ENCODE data around the gene SPAG17. TPM values are rescaled to one million over a fixed set of nuclear protein-coding genes. Genes with fewer than 3 reads are reported as not detected.
A peak's percentile ranks its signal among the peaks of the same experiment; 100 is the strongest.

The SPAG17 gene
- total and polyA plus RNA-seq, 2 of the 13 experiments (the other 11 are each of a cell fraction or from before 2014, with no cell fraction given) = not detected

- peak; percentile 47 for TF ChIP-seq ASH2L (IDR thresholded peaks at IDR 0.05; ENCODE audit: insufficient read length, low read depth, low read length)
- TF ChIP-seq ZNF781 (CRISPR knock-in tag; IDR thresholded peaks at IDR 0.05; ENCODE audit: borderline replicate concordance, not compliant biosample characterization) = no peak
- TF ChIP-seq KDM6A (CRISPR knock-in tag; IDR thresholded peaks at IDR 0.05; ENCODE audit: low read depth) = 0 out of 2 replicates have a peak, but pooled peaks have one; percentile 19
- TF ChIP-seq HDAC6 (IDR thresholded peaks at IDR 0.05; ENCODE audit: low read depth, low read length) = no peak
- no peak for TF ChIP-seq TRIM24 (CRISPR knock-in tag; IDR thresholded peaks at IDR 0.05)
- TF ChIP-seq NR2F6 (IDR thresholded peaks at IDR 0.05) = peak; percentile 78
- TF ChIP-seq NR2F6 (CRISPR knock-in tag; IDR thresholded peaks at IDR 0.05) = peak; percentile 90
- no peak for TF ChIP-seq HDAC1 (CRISPR knock-in tag; IDR thresholded peaks at IDR 0.05)
- TF ChIP-seq, protein P1, sequence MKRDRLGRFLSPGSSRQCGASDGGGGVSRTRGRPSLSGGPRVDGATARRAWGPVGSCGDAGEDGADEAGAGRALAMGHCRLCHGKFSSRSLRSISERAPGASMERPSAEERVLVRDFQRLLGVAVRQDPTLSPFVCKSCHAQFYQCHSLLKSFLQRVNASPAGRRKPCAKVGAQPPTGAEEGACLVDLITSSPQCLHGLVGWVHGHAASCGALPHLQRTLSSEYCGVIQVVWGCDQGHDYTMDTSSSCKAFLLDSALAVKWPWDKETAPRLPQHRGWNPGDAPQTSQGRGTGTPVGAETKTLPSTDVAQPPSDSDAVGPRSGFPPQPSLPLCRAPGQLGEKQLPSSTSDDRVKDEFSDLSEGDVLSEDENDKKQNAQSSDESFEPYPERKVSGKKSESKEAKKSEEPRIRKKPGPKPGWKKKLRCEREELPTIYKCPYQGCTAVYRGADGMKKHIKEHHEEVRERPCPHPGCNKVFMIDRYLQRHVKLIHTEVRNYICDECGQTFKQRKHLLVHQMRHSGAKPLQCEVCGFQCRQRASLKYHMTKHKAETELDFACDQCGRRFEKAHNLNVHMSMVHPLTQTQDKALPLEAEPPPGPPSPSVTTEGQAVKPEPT (CRISPR knock-in tag; IDR thresholded peaks at IDR 0.05; ENCODE audit: low read depth) = no peak
- no peak for TF ChIP-seq ZNF556 (CRISPR knock-in tag; IDR thresholded peaks at IDR 0.05; ENCODE audit: borderline replicate concordance)
- no peak for TF ChIP-seq ZFP82 (CRISPR knock-in tag; IDR thresholded peaks at IDR 0.05; ENCODE audit: borderline replicate concordance)
- no peak for TF ChIP-seq ZNF841 (CRISPR knock-in tag; IDR thresholded peaks at IDR 0.05; ENCODE audit: borderline replicate concordance)
- TF ChIP-seq MTF2 (CRISPR knock-in tag; IDR thresholded peaks at IDR 0.05; ENCODE audit: borderline replicate concordance) = no peak
- TF ChIP-seq ATF1 (CRISPR knock-in tag; IDR thresholded peaks at IDR 0.05) = no peak
- no peak for TF ChIP-seq ZSCAN5A (CRISPR knock-in tag; IDR thresholded peaks at IDR 0.05; ENCODE audit: borderline replicate concordance)
- no peak for TF ChIP-seq NAIF1 (CRISPR knock-in tag; IDR thresholded peaks at IDR 0.05; ENCODE audit: borderline replicate concordance)
- TF ChIP-seq NR3C1 (CRISPR knock-in tag; IDR thresholded peaks at IDR 0.05) = no peak
- no peak for TF ChIP-seq THAP11 (CRISPR knock-in tag; IDR thresholded peaks at IDR 0.05)
- no peak for TF ChIP-seq ZNF761 (CRISPR knock-in tag; conservative IDR thresholded peaks at IDR 0.05)
- TF ChIP-seq E2F2 (CRISPR knock-in tag; IDR thresholded peaks at IDR 0.05; ENCODE audit: borderline replicate concordance) = no peak
- TF ChIP-seq ZNF552 (CRISPR knock-in tag; IDR thresholded peaks at IDR 0.05; ENCODE audit: borderline replicate concordance) = no peak
- TF ChIP-seq PLSCR1 (CRISPR knock-in tag; IDR thresholded peaks at IDR 0.05; ENCODE audit: borderline replicate concordance) = no peak
- no peak for TF ChIP-seq ZKSCAN8 (CRISPR knock-in tag; IDR thresholded peaks at IDR 0.05; ENCODE audit: borderline replicate concordance)
- no peak for TF ChIP-seq TBP (CRISPR knock-in tag; IDR thresholded peaks at IDR 0.05)
- TF ChIP-seq MEIS2 (CRISPR knock-in tag; IDR thresholded peaks at IDR 0.05) = no peak
- TF ChIP-seq, protein P2, sequence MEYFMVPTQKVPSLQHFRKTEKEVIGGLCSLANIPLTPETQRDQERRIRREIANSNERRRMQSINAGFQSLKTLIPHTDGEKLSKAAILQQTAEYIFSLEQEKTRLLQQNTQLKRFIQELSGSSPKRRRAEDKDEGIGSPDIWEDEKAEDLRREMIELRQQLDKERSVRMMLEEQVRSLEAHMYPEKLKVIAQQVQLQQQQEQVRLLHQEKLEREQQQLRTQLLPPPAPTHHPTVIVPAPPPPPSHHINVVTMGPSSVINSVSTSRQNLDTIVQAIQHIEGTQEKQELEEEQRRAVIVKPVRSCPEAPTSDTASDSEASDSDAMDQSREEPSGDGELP (IDR thresholded peaks at IDR 0.05; ENCODE audit: borderline replicate concordance, low read depth) = peak; percentile 42; the same call in 1 of the 2 replicates
- TF ChIP-seq SIX1 (CRISPR knock-in tag; IDR thresholded peaks at IDR 0.05; ENCODE audit: borderline replicate concordance) = no peak
Measured at GRCh38 chr1:118118469-118118868, 66.6 kb downstream of the SPAG17 start (continued).
